ENCODE measurements around the gene ADGRG1. TPM values are rescaled to one million over a fixed set of nuclear protein-coding genes. Genes with fewer than 3 reads are reported as not detected.

ADGRG1 gene
- total RNA-seq, 1 donor from 2014 or later = 13.9 TPM

- H3K4me3 Mint-ChIP-seq (ENCODE audit: unreplicated experiment) = no peak overlapping the region
- peaks cover 45% of the 10 kb centered on the region for H3K27me3 Mint-ChIP-seq (ENCODE audit: low read depth, unreplicated experiment)
- Histone ChIP-seq H4K20me1 (ENCODE audit: insufficient read depth, low read length) (no peaks in the 10 kb centered on the region), H3K36me3 (ENCODE audit: insufficient read depth, low read length) (no peaks in the 10 kb centered on the region), H3K9ac (ENCODE audit: low read length) (no peak overlapping the region), H3K4me3 (ENCODE audit: insufficient read depth, low read depth, low read length) (no peak overlapping the region), H3K79me2 (ENCODE audit: insufficient read depth, low read length) (no peaks in the 10 kb centered on the region), H2AFZ (ENCODE audit: low read depth, low read length) (no peak overlapping the region), H3K27ac (ENCODE audit: low read depth, low read length) (no peak overlapping the region), H3K4me2 (ENCODE audit: low read length) (no peak overlapping the region), H3K9me3 (ENCODE audit: insufficient read depth, low read depth, low read length) (no peaks in the 10 kb centered on the region), H3K27me3 (ENCODE audit: insufficient read depth, low read length) (peaks cover 5% of the 10 kb centered on the region), H3K4me1 (ENCODE audit: insufficient read depth, low read length) (no peaks in the 10 kb centered on the region)
- no peaks in the 10 kb centered on the region for H3K36me3 Mint-ChIP-seq (ENCODE audit: low read depth, unreplicated experiment)
- no peak overlapping the region for H3K27ac Mint-ChIP-seq (ENCODE audit: unreplicated experiment)
- no peak for FAIRE-seq
- H3K9me3 Mint-ChIP-seq (ENCODE audit: unreplicated experiment) = peaks cover 9% of the 10 kb centered on the region
- no peak for DNase-seq (ENCODE audit: low read depth)
- TF ChIP-seq CTCF (IDR thresholded peaks at IDR 0.05; ENCODE audit: insufficient read depth, low read depth, low read length) (no peak), EZH2 (IDR thresholded peaks at IDR 0.05; ENCODE audit: insufficient read depth, low read length) (no peak)
- H3K4me1 Mint-ChIP-seq (ENCODE audit: low read depth, unreplicated experiment) = no peaks in the 10 kb centered on the region
These were observed 55.5 kb downstream of the ADGRG1 start for GRCh38 chr16:57683636-57684545.

- DNase-seq (ENCODE audit: low read depth) (no peak), FAIRE-seq (no peak)
- Histone ChIP-seq H4K20me1 (ENCODE audit: insufficient read depth, low read length) (no peaks in the 10 kb centered on the region), H3K9ac (ENCODE audit: low read length) (no peak overlapping the region), H3K79me2 (ENCODE audit: insufficient read depth, low read length) (no peaks in the 10 kb centered on the region), H3K4me1 (ENCODE audit: insufficient read depth, low read length) (no peaks in the 10 kb centered on the region), H3K4me3 (ENCODE audit: insufficient read depth, low read depth, low read length) (no peak overlapping the region), H2AFZ (ENCODE audit: low read depth, low read length) (no peak overlapping the region), H3K27ac (ENCODE audit: low read depth, low read length) (no peak overlapping the region), H3K4me2 (ENCODE audit: low read length) (no peak overlapping the region), H3K36me3 (ENCODE audit: insufficient read depth, low read length) (no peaks in the 10 kb centered on the region), H3K27me3 (ENCODE audit: insufficient read depth, low read length) (peaks cover 6% of the 10 kb centered on the region), H3K9me3 (ENCODE audit: insufficient read depth, low read depth, low read length) (no peaks in the 10 kb centered on the region)
- Mint-ChIP-seq H3K4me1 (ENCODE audit: low read depth, unreplicated experiment) (no peaks in the 10 kb centered on the region), H3K36me3 (ENCODE audit: low read depth, unreplicated experiment) (no peaks in the 10 kb centered on the region), H3K27ac (ENCODE audit: unreplicated experiment) (no peak overlapping the region), H3K27me3 (ENCODE audit: low read depth, unreplicated experiment) (peaks cover 46% of the 10 kb centered on the region), H3K9me3 (ENCODE audit: unreplicated experiment) (peaks cover 9% of the 10 kb centered on the region), H3K4me3 (ENCODE audit: unreplicated experiment) (no peak overlapping the region)
- TF ChIP-seq EZH2 (IDR thresholded peaks at IDR 0.05; ENCODE audit: insufficient read depth, low read length) = no peak
- TF ChIP-seq CTCF (IDR thresholded peaks at IDR 0.05; ENCODE audit: insufficient read depth, low read depth, low read length) = no peak
These were observed 56.4 kb downstream of the ADGRG1 start for GRCh38 chr16:57684626-57685358.
